ENCODE results near the gene SLC25A39.

- no peak for TF ChIP-seq POLR2AphosphoS5 (IDR thresholded peaks at IDR 0.05; ENCODE audit: control insufficient read depth, insufficient read depth, low read depth, low read length)
- TF ChIP-seq ARNT (IDR thresholded peaks at IDR 0.05): no peak
- TF ChIP-seq, protein P1, sequence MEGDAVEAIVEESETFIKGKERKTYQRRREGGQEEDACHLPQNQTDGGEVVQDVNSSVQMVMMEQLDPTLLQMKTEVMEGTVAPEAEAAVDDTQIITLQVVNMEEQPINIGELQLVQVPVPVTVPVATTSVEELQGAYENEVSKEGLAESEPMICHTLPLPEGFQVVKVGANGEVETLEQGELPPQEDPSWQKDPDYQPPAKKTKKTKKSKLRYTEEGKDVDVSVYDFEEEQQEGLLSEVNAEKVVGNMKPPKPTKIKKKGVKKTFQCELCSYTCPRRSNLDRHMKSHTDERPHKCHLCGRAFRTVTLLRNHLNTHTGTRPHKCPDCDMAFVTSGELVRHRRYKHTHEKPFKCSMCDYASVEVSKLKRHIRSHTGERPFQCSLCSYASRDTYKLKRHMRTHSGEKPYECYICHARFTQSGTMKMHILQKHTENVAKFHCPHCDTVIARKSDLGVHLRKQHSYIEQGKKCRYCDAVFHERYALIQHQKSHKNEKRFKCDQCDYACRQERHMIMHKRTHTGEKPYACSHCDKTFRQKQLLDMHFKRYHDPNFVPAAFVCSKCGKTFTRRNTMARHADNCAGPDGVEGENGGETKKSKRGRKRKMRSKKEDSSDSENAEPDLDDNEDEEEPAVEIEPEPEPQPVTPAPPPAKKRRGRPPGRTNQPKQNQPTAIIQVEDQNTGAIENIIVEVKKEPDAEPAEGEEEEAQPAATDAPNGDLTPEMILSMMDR (IDR thresholded peaks at IDR 0.05 in 2 of 3, conservative IDR thresholded peaks at IDR 0.05 in 1 of 3; ENCODE audit: insufficient read depth in 2 of 3, low read depth in 1 of 3, low read length in 3 of 3): no peak
- TF ChIP-seq YY1 (IDR thresholded peaks at IDR 0.05; ENCODE audit: borderline replicate concordance in 1 of 3, control insufficient read depth in 1 of 3, extremely low read depth in 1 of 3, insufficient read depth in 3 of 3, insufficient read length in 1 of 3, insufficient replicate concordance in 2 of 3, low read depth in 1 of 3, low read length in 2 of 3): no peak
- TF ChIP-seq AFF1 (IDR thresholded peaks at IDR 0.05; ENCODE audit: low read depth in 1 of 2, partially characterized antibody in 2 of 2): no peak
- no peak for TF ChIP-seq VEZF1 (CRISPR knock-in tag; IDR thresholded peaks at IDR 0.05)
Observed at GRCh38 chr17:44272954-44273353, 51.7 kb downstream of the SLC25A39 start.
